Right lobe of liver (tissue), 6 donors: Measurements from ENCODE around the gene IL1RL1. TPM values are rescaled to one million over a fixed set of nuclear protein-coding genes. Genes with fewer than 3 reads are reported as not detected.

ENCODE experiments used
- ATAC-seq, 4 donors: fragments of 200-7000 bp; cut with Tn5 transposase; one replicate each; pipeline ENCODE4 v1.9.1; 2020; ENCODE audit warnings: mild to moderate bottlenecking in 4 of 4, moderate library complexity in 4 of 4
- DNase-seq, 3 donors: peaks; one replicate each; pipeline ENCODE4 v3.0.0-alpha.2; 2020
- H3K27ac ChIP-seq, 3 donors: fragments of 200-600 bp; one replicate each; pipeline ENCODE4 v1.8.0; 2022
- H3K27me3 ChIP-seq, 2 donors: fragments of 200-600 bp; one replicate each; pipeline ENCODE4 v1.8.0; 2022
- H3K36me3 ChIP-seq, 4 donors: fragments of 200-600 bp; sonication (generic) in 1 of 4; one replicate each; pipeline versions ENCODE4 v1.5.1 to v1.8.0; 2017 to 2022; ENCODE audit warnings: control low read depth in 1 of 4
- H3K4me1 ChIP-seq, 4 donors: fragments of 200-600 bp; sonication (generic) in 1 of 4; one replicate each; pipeline versions ENCODE4 v1.5.1 to v1.8.0; 2017 to 2022; ENCODE audit warnings: control low read depth in 1 of 4
- H3K4me3 ChIP-seq, 3 donors: fragments of 200-600 bp; one replicate each; pipeline ENCODE4 v1.8.0; 2022
- H3K9me3 ChIP-seq, 4 donors: fragments of 200-600 bp; sonication (generic) in 1 of 4; one replicate each; pipeline versions ENCODE4 v1.5.1 to v1.8.0; 2017 to 2022; ENCODE audit warnings: control low read depth in 1 of 4
- POLR2A ChIP-seq: fragments of 450-650 bp; IDR thresholded peaks from one replicate; pipeline ENCODE4 v1.6.1; 2017; ENCODE audit warnings: antibody characterized with exemption, mild to moderate bottlenecking
- WGBS: methylation state at CpG from one replicate; pipeline ENCODE4 v1.1.6; 2018; ENCODE audit warnings: low coverage, low lambda C conversion rate; ENCODE audit not compliant: insufficient coverage; ENCODE audit errors: missing lambda C conversion rate; 5-methylcytosine and 5-hydroxymethylcytosine counted together
- intact Hi-C, 2 donors: fragments of 100-400 bp; cut with DNase I; formaldehyde crosslinking; loops; one replicate each; pipeline versions ENCODE4 v1.11.2 to v1.14.1; 2022
- total RNA-seq, 6 experiments: library from RNA; depleted of rRNA in 2 of 6; stranded (reverse); fragments of >200 nt in 2 of 6; fragmentation: NEBNext Ultra II Directional in 3 of 6; extraction: Animal tissue kit (Norgen Biotek cat#: 25700) in 3 of 6; gene quantifications; one replicate each; pipeline versions ENCODE4 v1.1.0 to v1.2.4, GENCODE V29; 2016 to 2023
- TF ChIP-seq, protein P1 (sequence below), 4 donors: fragments of 200-600 bp in 3 of 4; fragments of 450-650 bp in 1 of 4; IDR thresholded peaks; one replicate each; pipeline versions ENCODE4 v1.5.1 to v1.8.0; 2016 to 2022; ENCODE audit warnings: antibody characterized with exemption in 4 of 4, mild to moderate bottlenecking in 2 of 4
- donor health status: DM: no; HTN: yes; CAD: no.
- donor health status: DM: no; HTN: no; CAD: no.
- donor health status: DM: no; HTN: no; CAD: no.
- donor health status: DM: no; HTN: yes; CAD: no.
- donor health status: DM: no; HTN: yes; CAD: no.

IL1RL1 gene
- total RNA-seq, 6 experiments from 2014 or later, result 2.0 to 18.0 (median 4.2) TPM

GRCh38 chr2:102279391-102279735, 32.0 kb upstream of the IL1RL1 start:
- Histone ChIP-seq H3K9me3 (no peaks in the 10 kb centered on the region), H3K27me3 (no peaks in the 10 kb centered on the region), H3K27ac (no peak overlapping the region), H3K36me3 (no peaks in the 10 kb centered on the region), H3K4me3 (no peak overlapping the region), H3K4me1 (no peaks in the 10 kb centered on the region)
- 59% methylated on average over 1 of the region's 1 CpG for WGBS
- ATAC-seq, result no peak
- no peak for DNase-seq
- TF ChIP-seq, protein P1, sequence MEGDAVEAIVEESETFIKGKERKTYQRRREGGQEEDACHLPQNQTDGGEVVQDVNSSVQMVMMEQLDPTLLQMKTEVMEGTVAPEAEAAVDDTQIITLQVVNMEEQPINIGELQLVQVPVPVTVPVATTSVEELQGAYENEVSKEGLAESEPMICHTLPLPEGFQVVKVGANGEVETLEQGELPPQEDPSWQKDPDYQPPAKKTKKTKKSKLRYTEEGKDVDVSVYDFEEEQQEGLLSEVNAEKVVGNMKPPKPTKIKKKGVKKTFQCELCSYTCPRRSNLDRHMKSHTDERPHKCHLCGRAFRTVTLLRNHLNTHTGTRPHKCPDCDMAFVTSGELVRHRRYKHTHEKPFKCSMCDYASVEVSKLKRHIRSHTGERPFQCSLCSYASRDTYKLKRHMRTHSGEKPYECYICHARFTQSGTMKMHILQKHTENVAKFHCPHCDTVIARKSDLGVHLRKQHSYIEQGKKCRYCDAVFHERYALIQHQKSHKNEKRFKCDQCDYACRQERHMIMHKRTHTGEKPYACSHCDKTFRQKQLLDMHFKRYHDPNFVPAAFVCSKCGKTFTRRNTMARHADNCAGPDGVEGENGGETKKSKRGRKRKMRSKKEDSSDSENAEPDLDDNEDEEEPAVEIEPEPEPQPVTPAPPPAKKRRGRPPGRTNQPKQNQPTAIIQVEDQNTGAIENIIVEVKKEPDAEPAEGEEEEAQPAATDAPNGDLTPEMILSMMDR (IDR thresholded peaks at IDR 0.05), result no peak
- TF ChIP-seq POLR2A, result no peak
- intact Hi-C loops, result no loop called here

- DNase-seq (no peak), ATAC-seq (no peak)
- Histone ChIP-seq H3K4me1 (no peaks in the 10 kb centered on the region), H3K4me3 (no peak overlapping the region), H3K27ac (no peak overlapping the region), H3K9me3 (no peaks in the 10 kb centered on the region), H3K36me3 (no peaks in the 10 kb centered on the region), H3K27me3 (no peaks in the 10 kb centered on the region)
- no peak for TF ChIP-seq POLR2A
- TF ChIP-seq, protein P1 (IDR thresholded peaks at IDR 0.05), result no peak
- WGBS, result 35% methylated on average over 2 of the region's 2 CpGs
- intact Hi-C loops, result no loop called here
Observed at GRCh38 chr2:102282678-102283091, 28.7 kb upstream of the IL1RL1 start.

GRCh38 chr2:102283996-102284395, 27.4 kb upstream of the IL1RL1 start:
- intact Hi-C loops, result no loop called here
- no peak for ATAC-seq
- Histone ChIP-seq H3K36me3 (no peaks in the 10 kb centered on the region), H3K4me3 (no peak overlapping the region), H3K27ac (no peak overlapping the region), H3K9me3 (no peaks in the 10 kb centered on the region), H3K4me1 (no peaks in the 10 kb centered on the region), H3K27me3 (no peaks in the 10 kb centered on the region)
- TF ChIP-seq, protein P1 (IDR thresholded peaks at IDR 0.05), result no peak
- TF ChIP-seq POLR2A, result no peak
- no peak for DNase-seq
- 75% methylated on average over 1 of the region's 1 CpG for WGBS

GRCh38 chr2:102284611-102285010, 26.8 kb upstream of the IL1RL1 start:
- Histone ChIP-seq H3K27ac (no peak overlapping the region), H3K4me3 (no peak overlapping the region), H3K36me3 (no peaks in the 10 kb centered on the region), H3K27me3 (no peaks in the 10 kb centered on the region), H3K4me1 (no peaks in the 10 kb centered on the region), H3K9me3 (no peaks in the 10 kb centered on the region)
- TF ChIP-seq, protein P1 (IDR thresholded peaks at IDR 0.05), result no peak
- TF ChIP-seq POLR2A, result no peak
- intact Hi-C loops, result no loop called here
- DNase-seq (no peak), ATAC-seq (no peak)
- 96% methylated on average over 3 of the region's 3 CpGs for WGBS

- no peak overlapping the region for H3K4me3 ChIP-seq
- WGBS, result 75% methylated on average over 2 of the region's 2 CpGs
Observed at GRCh38 chr2:102285368-102285767, 26.0 kb upstream of the IL1RL1 start.

More at GRCh38 chr2:102285368-102285767, 26.0 kb upstream of the IL1RL1 start:
- DNase-seq, result no peak
- Histone ChIP-seq H3K4me1 (no peaks in the 10 kb centered on the region), H3K36me3 (no peaks in the 10 kb centered on the region), H3K9me3 (no peaks in the 10 kb centered on the region), H3K27me3 (no peaks in the 10 kb centered on the region), H3K27ac (no peak overlapping the region)
- ATAC-seq, result no peak
- no peak for TF ChIP-seq POLR2A
- TF ChIP-seq, protein P1 (IDR thresholded peaks at IDR 0.05), result no peak
- intact Hi-C loops, result no loop called here
